GM12878 (cell line): Measurements from ENCODE around the gene ZDHHC14.

ENCODE experiments used
- ATF2 ChIP-seq: IDR thresholded peaks from 2 replicates; pipeline ENCODE4 v1.6.1; 2012; ENCODE audit warnings: low read length, inconsistent platforms
- CREM ChIP-seq: IDR thresholded peaks from 2 replicates; pipeline ENCODE4 v1.6.1; 2014; ENCODE audit warnings: antibody characterized with exemption, low read depth
- EP300 ChIP-seq, 2 experiments: fragments of 150-350 bp in 1 of 2; IDR thresholded peaks; 2 replicates each; pipeline ENCODE4 v1.6.1; 2011 to 2012; ENCODE audit warnings: low read depth in 2 of 2, low read length in 2 of 2, borderline replicate concordance in 1 of 2, improper control_type of control experiment in 1 of 2, inconsistent platforms in 1 of 2; ENCODE audit not compliant: control insufficient read depth in 1 of 2
- NFIC ChIP-seq: IDR thresholded peaks from 2 replicates; pipeline ENCODE4 v1.6.1; 2012; ENCODE audit warnings: low read depth, mild to moderate bottlenecking, inconsistent platforms, low read length, moderate library complexity

DNA sequence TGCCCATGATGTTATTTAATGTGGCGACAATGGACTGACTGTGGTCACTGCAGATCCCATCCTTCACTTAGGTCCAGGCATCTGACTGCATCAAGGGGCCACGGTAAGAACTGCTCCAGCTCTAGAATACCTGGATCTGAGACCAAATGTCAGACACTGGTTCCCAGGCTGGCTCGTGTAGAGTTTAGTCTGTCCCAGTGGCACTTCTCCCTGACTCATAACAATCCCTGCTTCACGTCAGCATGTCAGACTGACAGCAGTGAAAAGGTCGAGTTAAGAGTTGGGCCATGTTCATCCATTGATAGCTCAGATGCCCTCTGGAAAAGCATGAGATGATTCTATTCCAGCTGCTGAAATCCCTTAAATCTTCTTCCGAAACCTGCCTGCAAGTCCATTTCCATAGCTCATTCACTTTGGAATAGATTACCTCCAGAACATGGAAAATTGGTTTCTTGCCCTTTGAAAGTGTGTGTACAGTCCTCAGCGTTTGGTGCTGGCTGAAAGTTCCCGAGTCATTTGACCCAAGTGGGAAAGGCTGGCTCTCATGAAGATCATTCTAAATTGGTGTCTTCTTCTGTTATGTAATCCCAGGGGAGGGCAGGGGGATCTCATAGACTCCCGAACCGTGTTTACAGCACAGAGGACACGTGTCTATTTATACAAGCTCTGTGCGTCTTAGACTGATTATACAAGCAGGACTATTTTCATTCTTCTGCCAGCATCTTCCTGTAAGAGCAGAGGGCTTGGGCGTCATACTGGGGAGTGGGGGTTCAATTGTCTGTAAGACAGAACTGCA is 160.8 kb downstream of the ZDHHC14 start:
- TF ChIP-seq EP300 (IDR thresholded peaks at IDR 0.05; ENCODE audit: borderline replicate concordance in 1 of 2, control insufficient read depth in 1 of 2, low read depth in 2 of 2, low read length in 2 of 2) (no peak), CREM (no peak), NFIC (no peak), ATF2 (no peak)
